Stimulated activated CD8-positive, alpha-beta memory T cell treated with anti-CD3 and anti-CD28 coated beads, Interleukin-4, amount 100 ng/mL, for 24 hours (primary cell): ENCODE results near the gene VSTM4.

Experiments used
- DNase-seq: peaks from one replicate; pipeline ENCODE4 v3.0.0-alpha.2; 2020; ENCODE audit warnings: low read depth

VSTM4 gene

GRCh38 chr10:49141541-49142332, 26.4 kb upstream of the VSTM4 start:
- no peak for DNase-seq

- DNase-seq, result no peak
Observed at GRCh38 chr10:49140304-49141177, 25.2 kb upstream of the VSTM4 start.

GRCh38 chr10:49139846-49140195, 24.5 kb upstream of the VSTM4 start:
- no peak for DNase-seq

GRCh38 chr10:49139028-49139845, 23.9 kb upstream of the VSTM4 start:
- no peak for DNase-seq

GRCh38 chr10:49138361-49138891, 23.1 kb upstream of the VSTM4 start:
- no peak for DNase-seq

GRCh38 chr10:49136525-49136924, 21.2 kb upstream of the VSTM4 start:
- DNase-seq, result no peak

- DNase-seq, result no peak
Observed at GRCh38 chr10:49135575-49136313, 20.4 kb upstream of the VSTM4 start.

DNA sequence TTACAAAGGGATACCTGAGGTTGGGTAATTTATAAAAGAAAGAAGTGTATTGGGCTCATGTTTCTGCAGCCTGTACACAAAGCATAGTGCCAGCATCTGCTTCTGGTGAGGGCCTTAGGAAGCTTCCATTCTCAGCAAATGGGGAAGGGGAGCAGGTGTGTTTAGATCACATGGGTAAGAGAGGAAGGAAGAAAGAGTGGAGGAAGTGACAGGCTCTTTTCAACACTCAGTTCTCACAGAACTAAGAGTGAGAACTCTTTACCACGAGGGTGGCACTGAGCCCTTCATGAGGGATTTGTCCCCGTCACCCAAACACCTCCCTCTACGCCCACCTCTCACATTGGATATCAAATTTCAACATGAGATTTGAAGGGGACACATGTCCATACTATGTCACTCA, 19.0 kb upstream of the VSTM4 start:
- DNase-seq, result no peak

DNA sequence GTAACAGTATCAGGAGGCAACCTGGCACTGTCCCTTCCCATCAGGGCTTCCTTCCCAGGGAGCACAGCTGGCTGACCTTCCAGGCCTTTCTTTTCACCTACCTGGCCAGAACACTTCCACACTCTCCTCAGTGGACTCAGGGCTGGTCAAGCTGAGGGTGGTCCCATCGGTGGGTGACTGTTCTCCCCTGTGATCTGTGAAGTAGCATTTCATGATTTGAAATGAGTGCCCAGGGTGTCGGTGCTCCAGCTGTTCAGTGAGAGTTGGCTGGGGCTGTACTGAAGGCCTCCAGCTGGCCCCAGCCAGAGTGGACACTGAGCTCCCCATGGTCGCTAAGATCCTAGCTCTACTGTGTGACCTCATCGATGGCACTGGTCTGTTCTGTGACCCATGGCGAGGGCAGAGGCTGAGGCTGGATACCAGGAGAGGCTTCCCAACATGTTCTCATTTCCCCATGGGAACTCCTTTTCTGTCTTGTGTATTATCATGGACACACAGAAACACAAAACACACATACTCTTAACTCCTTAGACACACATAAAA, 18.5 kb upstream of the VSTM4 start, which contains the start of gene FAM170B:
Gene FAM170B, minus strand, starts transcription at position 316 of the 543 bp plus-strand sequence. Its CDS starts 103 bp downstream, at position 213.
- no peak for DNase-seq

DNA sequence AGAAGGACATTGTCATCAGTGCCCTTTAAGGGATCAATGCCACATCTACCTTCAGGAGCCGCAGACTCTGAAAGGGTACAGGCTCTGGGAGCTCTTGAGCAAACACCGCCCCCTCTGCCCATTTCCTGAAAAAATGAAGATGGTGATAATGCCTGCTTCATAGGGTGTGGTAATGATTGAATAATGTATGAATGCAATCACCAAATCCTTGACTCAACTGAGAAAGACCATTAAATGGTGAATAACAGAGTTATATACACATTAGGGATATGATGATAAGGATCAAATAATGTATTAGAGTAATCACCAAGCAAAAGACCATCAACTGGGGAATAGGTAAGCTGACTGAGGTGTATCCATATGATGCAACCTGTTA, 17.0 kb upstream of the VSTM4 start:
- no peak for DNase-seq

GRCh38 chr10:49131507-49132361, 16.4 kb upstream of the VSTM4 start:
- no peak for DNase-seq

DNA sequence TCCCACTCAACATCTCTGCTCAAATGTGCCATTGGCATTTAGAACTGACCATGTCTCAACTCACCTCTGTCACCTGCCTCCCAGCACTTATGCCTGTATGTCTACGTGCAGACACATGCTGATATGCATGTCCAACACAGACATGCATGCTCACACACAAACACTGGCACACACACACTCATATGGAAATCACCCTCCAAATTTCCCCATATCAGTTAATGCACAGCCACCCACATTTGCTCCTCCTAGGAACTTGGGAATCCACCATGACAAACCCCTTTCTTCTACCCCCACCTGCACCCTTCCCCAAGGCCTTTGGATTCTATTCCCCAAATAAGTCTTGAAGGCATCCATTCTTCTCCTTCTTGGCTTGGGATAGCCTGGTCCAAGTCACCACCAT, 14.1 kb upstream of the VSTM4 start:
- DNase-seq, result no peak

DNA sequence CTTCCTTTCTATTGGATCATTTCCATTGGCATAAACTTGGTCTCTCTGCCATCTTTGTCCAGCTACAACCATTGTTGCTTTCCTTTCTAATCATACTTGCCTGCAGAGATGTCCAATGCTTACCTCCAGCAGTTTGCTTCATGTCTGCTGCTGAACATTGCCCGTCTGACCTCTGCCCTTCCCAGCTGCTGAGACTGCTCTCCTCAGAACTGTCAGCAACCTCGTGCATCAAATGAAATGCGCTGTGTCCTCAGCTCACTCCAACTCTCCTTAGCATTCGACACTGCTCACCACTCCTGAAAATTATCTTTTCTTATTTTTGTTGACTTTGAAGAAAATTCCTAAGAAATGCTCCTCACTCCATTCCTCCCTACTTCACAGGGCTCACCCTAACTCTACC, 13.5 kb upstream of the VSTM4 start:
- no peak for DNase-seq

GRCh38 chr10:49123981-49124950, 8.9 kb upstream of the VSTM4 start:
- no peak for DNase-seq

DNA sequence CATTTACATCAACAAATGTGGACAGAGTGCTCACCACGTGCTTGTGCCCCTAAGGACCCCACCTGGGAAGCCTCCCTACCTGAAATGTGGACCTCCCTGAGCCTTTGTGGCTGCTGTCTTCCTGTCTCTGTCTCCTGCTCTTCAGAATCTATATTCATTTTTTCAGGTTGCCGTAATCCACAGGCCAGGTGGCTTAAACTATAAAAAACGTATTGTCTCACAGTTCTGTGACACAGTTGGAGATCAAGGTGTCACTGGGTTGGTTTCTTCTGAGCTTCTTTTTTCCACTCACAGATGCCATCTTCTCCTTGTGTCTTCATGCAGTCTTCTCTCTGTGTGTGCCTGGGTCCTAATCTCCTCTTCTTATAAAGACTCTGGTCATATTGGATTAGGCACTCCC, 5.6 kb upstream of the VSTM4 start:
- no peak for DNase-seq

- DNase-seq, result no peak
Observed at GRCh38 chr10:49119746-49120145, 4.4 kb upstream of the VSTM4 start.

DNA sequence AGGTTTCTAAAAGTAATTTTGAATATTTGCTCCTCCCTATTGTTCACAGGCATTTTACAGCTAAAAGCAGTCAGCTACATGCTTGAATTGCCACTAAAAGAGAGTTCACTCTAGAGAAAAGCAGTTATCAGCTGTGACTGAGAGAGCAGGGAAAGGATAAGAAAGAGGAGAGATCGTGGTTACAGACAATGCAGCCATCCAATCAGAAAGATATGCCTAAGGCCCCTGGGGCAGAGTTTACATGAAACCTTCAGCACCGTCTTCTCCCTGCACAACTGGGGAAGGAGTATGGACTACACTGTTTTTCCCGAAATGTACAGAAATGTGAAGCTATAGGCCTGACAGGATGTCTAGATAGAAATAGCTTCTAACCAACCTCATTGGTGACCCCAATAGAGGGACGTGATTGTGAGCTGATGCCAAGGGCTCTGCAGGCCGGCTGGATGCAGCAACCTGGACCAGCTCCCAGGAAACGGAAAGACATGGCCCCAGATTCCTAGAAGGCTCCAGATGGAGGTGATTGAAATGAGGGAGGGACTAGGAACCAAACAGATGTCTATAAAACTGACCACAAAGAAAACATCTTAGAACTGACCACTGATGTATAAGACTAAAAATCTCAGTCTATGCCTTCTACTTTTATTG, 3.2 kb upstream of the VSTM4 start:
- DNase-seq, result no peak

- DNase-seq, result no peak
Observed at GRCh38 chr10:49117376-49118070, 2.2 kb upstream of the VSTM4 start.
